SK-N-SH treated with all-trans-retinoic acid at 6 μM for 48 hours (cell line): ENCODE data around the gene PLCB1.

Experiments
- ATAC-seq: fragments of 200-7000 bp; cut with Tn5 transposase; 3 replicates; pipeline ENCODE4 v1.9.1; 2020; ENCODE audit warnings: mild to moderate bottlenecking, moderate library complexity
- ARNTL ChIP-seq: fragments of 450-650 bp; formaldehyde crosslinking; IDR thresholded peaks from 2 replicates; pipeline ENCODE4 v1.5.0; 2020; ENCODE audit warnings: low read depth, mild to moderate bottlenecking, moderate library complexity, borderline replicate concordance
- BACH2 ChIP-seq: fragments of 250-450 bp; sonication (Bioruptor Pico); IDR thresholded peaks from 2 replicates; pipeline ENCODE4 v1.9.0; 2021; ENCODE audit warnings: mild to moderate bottlenecking, borderline replicate concordance
- CSDC2 ChIP-seq: fragments of 250-450 bp; sonication (Bioruptor Pico); IDR thresholded peaks from 2 replicates; pipeline ENCODE4 v1.5.0; 2020; ENCODE audit warnings: mild to moderate bottlenecking, moderate library complexity
- ESRRG ChIP-seq: fragments of 250-450 bp; sonication (Bioruptor Pico); IDR thresholded peaks from 2 replicates; pipeline ENCODE4 v1.6.1; 2021; ENCODE audit warnings: mild to moderate bottlenecking
- GLIS3 ChIP-seq: fragments of 250-450 bp; sonication (Bioruptor Pico); IDR thresholded peaks from 2 replicates; pipeline ENCODE4 v1.5.0; 2020; ENCODE audit warnings: mild to moderate bottlenecking, moderate library complexity
- ISL1 ChIP-seq: fragments of 250-450 bp; sonication (Bioruptor Pico); IDR thresholded peaks from 2 replicates; pipeline ENCODE4 v2.1.2; 2022; ENCODE audit warnings: mild to moderate bottlenecking, moderate library complexity
- OSR1 ChIP-seq: fragments of 250-450 bp; sonication (Bioruptor Pico); IDR thresholded peaks from 2 replicates; pipeline ENCODE4 v1.8.0; 2022; ENCODE audit warnings: moderate library complexity, mild to moderate bottlenecking, inconsistent platforms
- PPARA ChIP-seq: fragments of 250-450 bp; sonication (Bioruptor Pico); IDR thresholded peaks from 2 replicates; pipeline ENCODE4 v1.5.0; 2020; ENCODE audit warnings: mild to moderate bottlenecking, borderline replicate concordance
- RARB ChIP-seq: fragments of 250-450 bp; sonication (Bioruptor Pico); IDR thresholded peaks from 2 replicates; pipeline ENCODE4 v1.8.0; 2021; ENCODE audit warnings: mild to moderate bottlenecking, moderate library complexity
- TCF4 ChIP-seq: fragments of 250-450 bp; sonication (Bioruptor Pico); IDR thresholded peaks from 2 replicates; pipeline ENCODE4 v1.8.0; 2021; ENCODE audit warnings: mild to moderate bottlenecking, moderate library complexity, borderline replicate concordance
- ZC3H10 ChIP-seq: fragments of 250-450 bp; sonication (Bioruptor Pico); IDR thresholded peaks from 2 replicates; pipeline ENCODE4 v1.5.1; 2021; ENCODE audit warnings: mild to moderate bottlenecking, moderate library complexity
- ZFP3 ChIP-seq: fragments of 250-450 bp; sonication (Bioruptor Pico); IDR thresholded peaks from 2 replicates; pipeline ENCODE4 v1.5.0; 2020; ENCODE audit warnings: mild to moderate bottlenecking, moderate library complexity
- ZFP30 ChIP-seq: fragments of 450-650 bp; formaldehyde crosslinking; IDR thresholded peaks from 2 replicates; pipeline ENCODE4 v1.5.0; 2022; ENCODE audit warnings: mild to moderate bottlenecking, moderate library complexity
- ZNF565 ChIP-seq: fragments of 450-650 bp; formaldehyde crosslinking; conservative IDR thresholded peaks from 2 replicates; pipeline ENCODE4 v1.5.0; 2020; ENCODE audit warnings: low read depth, mild to moderate bottlenecking, moderate library complexity
- ZNF70 ChIP-seq: fragments of 450-650 bp; formaldehyde crosslinking; IDR thresholded peaks from 2 replicates; pipeline ENCODE4 v1.5.0; 2020; ENCODE audit warnings: mild to moderate bottlenecking, moderate library complexity
- ZNF8 ChIP-seq: fragments of 450-650 bp; formaldehyde crosslinking; IDR thresholded peaks from 2 replicates; pipeline ENCODE4 v1.5.0; 2020; ENCODE audit warnings: mild to moderate bottlenecking, moderate library complexity
- TF ChIP-seq, protein P1 (sequence below): fragments of 250-450 bp; sonication (Bioruptor Pico); IDR thresholded peaks from 2 replicates; pipeline ENCODE4 v1.5.1; 2020; ENCODE audit warnings: low read depth, mild to moderate bottlenecking, moderate library complexity
- TF ChIP-seq, protein P2 (sequence below): fragments of 250-450 bp; sonication (Bioruptor Pico); IDR thresholded peaks from 2 replicates; pipeline ENCODE4 v1.8.0; 2020; ENCODE audit warnings: mild to moderate bottlenecking, moderate library complexity, borderline replicate concordance
- TF ChIP-seq, protein P3 (sequence below): fragments of 250-450 bp; sonication (Bioruptor Pico); IDR thresholded peaks from 2 replicates; pipeline ENCODE4 v1.8.0; 2021; ENCODE audit warnings: low read depth, mild to moderate bottlenecking, moderate library complexity, borderline replicate concordance
- TF ChIP-seq, protein P4 (sequence below): fragments of 250-450 bp; sonication (Bioruptor Pico); IDR thresholded peaks from 2 replicates; pipeline ENCODE4 v1.5.0; 2020; ENCODE audit warnings: mild to moderate bottlenecking, moderate library complexity
- TF ChIP-seq, protein P5 (sequence below): fragments of 250-450 bp; sonication (Bioruptor Pico); IDR thresholded peaks from 2 replicates; pipeline ENCODE4 v1.5.1; 2021; ENCODE audit warnings: mild to moderate bottlenecking, moderate library complexity

The PLCB1 gene

DNA sequence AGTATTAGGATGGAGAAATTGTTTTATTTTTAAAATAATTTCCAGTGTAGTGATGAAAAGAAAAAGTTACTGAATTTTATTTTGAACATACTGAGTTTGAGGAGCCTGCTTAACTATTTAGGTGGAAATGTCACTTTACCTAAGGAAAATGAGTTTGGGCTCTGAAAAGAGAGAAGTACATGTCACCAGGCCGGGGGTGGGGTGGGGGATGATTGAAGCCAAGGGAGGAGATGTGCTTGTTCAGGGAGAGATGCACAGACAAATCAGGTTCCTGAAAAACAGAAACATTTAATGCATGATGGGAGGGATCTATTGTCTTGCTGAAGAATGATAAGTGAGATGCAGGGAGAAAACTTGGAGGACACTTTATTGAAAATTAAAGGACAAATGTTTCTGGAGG is 71.3 kb downstream of the PLCB1 start:
- TF ChIP-seq, protein P1, sequence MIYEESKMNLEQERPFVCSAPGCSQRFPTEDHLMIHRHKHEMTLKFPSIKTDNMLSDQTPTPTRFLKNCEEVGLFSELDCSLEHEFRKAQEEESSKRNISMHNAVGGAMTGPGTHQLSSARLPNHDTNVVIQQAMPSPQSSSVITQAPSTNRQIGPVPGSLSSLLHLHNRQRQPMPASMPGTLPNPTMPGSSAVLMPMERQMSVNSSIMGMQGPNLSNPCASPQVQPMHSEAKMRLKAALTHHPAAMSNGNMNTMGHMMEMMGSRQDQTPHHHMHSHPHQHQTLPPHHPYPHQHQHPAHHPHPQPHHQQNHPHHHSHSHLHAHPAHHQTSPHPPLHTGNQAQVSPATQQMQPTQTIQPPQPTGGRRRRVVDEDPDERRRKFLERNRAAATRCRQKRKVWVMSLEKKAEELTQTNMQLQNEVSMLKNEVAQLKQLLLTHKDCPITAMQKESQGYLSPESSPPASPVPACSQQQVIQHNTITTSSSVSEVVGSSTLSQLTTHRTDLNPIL (CRISPR knock-in tag), result no peak
- no peak for TF ChIP-seq PPARA (CRISPR knock-in tag)
- no peak for TF ChIP-seq ZNF565
- no peak for TF ChIP-seq ZNF8 (CRISPR knock-in tag)
- no peak for TF ChIP-seq CSDC2 (CRISPR knock-in tag)
- no peak for TF ChIP-seq RARB (CRISPR knock-in tag)
- TF ChIP-seq, protein P2, sequence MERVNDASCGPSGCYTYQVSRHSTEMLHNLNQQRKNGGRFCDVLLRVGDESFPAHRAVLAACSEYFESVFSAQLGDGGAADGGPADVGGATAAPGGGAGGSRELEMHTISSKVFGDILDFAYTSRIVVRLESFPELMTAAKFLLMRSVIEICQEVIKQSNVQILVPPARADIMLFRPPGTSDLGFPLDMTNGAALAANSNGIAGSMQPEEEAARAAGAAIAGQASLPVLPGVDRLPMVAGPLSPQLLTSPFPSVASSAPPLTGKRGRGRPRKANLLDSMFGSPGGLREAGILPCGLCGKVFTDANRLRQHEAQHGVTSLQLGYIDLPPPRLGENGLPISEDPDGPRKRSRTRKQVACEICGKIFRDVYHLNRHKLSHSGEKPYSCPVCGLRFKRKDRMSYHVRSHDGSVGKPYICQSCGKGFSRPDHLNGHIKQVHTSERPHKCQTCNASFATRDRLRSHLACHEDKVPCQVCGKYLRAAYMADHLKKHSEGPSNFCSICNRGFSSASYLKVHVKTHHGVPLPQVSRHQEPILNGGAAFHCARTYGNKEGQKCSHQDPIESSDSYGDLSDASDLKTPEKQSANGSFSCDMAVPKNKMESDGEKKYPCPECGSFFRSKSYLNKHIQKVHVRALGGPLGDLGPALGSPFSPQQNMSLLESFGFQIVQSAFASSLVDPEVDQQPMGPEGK (CRISPR knock-in tag), result no peak
- TF ChIP-seq, protein P3, sequence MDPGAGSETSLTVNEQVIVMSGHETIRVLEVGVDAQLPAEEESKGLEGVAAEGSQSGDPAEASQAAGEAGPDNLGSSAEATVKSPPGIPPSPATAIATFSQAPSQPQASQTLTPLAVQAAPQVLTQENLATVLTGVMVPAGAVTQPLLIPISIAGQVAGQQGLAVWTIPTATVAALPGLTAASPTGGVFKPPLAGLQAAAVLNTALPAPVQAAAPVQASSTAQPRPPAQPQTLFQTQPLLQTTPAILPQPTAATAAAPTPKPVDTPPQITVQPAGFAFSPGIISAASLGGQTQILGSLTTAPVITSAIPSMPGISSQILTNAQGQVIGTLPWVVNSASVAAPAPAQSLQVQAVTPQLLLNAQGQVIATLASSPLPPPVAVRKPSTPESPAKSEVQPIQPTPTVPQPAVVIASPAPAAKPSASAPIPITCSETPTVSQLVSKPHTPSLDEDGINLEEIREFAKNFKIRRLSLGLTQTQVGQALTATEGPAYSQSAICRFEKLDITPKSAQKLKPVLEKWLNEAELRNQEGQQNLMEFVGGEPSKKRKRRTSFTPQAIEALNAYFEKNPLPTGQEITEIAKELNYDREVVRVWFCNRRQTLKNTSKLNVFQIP (CRISPR knock-in tag), result no peak
- TF ChIP-seq GLIS3 (CRISPR knock-in tag), result no peak
- TF ChIP-seq, protein P4, sequence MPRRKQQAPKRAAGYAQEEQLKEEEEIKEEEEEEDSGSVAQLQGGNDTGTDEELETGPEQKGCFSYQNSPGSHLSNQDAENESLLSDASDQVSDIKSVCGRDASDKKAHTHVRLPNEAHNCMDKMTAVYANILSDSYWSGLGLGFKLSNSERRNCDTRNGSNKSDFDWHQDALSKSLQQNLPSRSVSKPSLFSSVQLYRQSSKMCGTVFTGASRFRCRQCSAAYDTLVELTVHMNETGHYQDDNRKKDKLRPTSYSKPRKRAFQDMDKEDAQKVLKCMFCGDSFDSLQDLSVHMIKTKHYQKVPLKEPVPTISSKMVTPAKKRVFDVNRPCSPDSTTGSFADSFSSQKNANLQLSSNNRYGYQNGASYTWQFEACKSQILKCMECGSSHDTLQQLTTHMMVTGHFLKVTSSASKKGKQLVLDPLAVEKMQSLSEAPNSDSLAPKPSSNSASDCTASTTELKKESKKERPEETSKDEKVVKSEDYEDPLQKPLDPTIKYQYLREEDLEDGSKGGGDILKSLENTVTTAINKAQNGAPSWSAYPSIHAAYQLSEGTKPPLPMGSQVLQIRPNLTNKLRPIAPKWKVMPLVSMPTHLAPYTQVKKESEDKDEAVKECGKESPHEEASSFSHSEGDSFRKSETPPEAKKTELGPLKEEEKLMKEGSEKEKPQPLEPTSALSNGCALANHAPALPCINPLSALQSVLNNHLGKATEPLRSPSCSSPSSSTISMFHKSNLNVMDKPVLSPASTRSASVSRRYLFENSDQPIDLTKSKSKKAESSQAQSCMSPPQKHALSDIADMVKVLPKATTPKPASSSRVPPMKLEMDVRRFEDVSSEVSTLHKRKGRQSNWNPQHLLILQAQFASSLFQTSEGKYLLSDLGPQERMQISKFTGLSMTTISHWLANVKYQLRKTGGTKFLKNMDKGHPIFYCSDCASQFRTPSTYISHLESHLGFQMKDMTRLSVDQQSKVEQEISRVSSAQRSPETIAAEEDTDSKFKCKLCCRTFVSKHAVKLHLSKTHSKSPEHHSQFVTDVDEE (CRISPR knock-in tag), result no peak
- TF ChIP-seq OSR1 (CRISPR knock-in tag), result no peak
- no peak for TF ChIP-seq ISL1 (CRISPR knock-in tag)
- TF ChIP-seq ESRRG, result no peak
- no peak for TF ChIP-seq ZFP3 (CRISPR knock-in tag)
- TF ChIP-seq, protein P5, sequence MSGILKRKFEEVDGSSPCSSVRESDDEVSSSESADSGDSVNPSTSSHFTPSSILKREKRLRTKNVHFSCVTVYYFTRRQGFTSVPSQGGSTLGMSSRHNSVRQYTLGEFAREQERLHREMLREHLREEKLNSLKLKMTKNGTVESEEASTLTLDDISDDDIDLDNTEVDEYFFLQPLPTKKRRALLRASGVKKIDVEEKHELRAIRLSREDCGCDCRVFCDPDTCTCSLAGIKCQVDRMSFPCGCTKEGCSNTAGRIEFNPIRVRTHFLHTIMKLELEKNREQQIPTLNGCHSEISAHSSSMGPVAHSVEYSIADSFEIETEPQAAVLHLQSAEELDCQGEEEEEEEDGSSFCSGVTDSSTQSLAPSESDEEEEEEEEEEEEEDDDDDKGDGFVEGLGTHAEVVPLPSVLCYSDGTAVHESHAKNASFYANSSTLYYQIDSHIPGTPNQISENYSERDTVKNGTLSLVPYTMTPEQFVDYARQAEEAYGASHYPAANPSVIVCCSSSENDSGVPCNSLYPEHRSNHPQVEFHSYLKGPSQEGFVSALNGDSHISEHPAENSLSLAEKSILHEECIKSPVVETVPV (CRISPR knock-in tag), result no peak
- no peak for TF ChIP-seq ZC3H10
- no peak for TF ChIP-seq TCF4 (CRISPR knock-in tag)
- TF ChIP-seq BACH2 (CRISPR knock-in tag), result no peak
- TF ChIP-seq ZNF70 (CRISPR knock-in tag), result no peak
- ATAC-seq, result no peak

DNA sequence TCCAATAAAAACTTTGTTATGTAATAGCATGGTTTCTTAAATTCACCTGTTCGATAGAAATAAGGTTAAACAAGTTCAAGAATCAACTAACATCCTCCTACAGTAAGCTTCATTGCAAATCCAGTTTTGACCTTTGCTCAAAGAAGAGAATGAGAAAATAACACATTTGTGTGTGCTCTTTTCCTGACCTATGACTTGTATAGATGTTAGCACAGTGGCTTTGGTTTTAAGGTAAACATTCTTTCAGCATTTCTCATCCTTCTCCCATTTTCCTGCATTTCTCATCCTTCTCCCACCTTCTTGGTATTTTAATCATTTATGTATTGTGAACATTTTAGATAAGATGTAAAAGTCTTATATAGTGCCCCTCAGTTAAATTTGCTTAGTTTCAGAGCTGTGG is 73.9 kb downstream of the PLCB1 start:
- no peak for TF ChIP-seq ESRRG
- TF ChIP-seq ARNTL (CRISPR knock-in tag), result no peak
- no peak for TF ChIP-seq GLIS3 (CRISPR knock-in tag)
- TF ChIP-seq PPARA (CRISPR knock-in tag), result no peak
- no peak for TF ChIP-seq ZFP3 (CRISPR knock-in tag)
- no peak for TF ChIP-seq CSDC2 (CRISPR knock-in tag)
- TF ChIP-seq, protein P4 (CRISPR knock-in tag), result no peak
- no peak for TF ChIP-seq OSR1 (CRISPR knock-in tag)
- TF ChIP-seq BACH2 (CRISPR knock-in tag), result no peak
- TF ChIP-seq ZFP30 (CRISPR knock-in tag), result no peak
- TF ChIP-seq, protein P2 (CRISPR knock-in tag), result no peak
- no peak for ATAC-seq
